HG02759 (cell line): Measurements from ENCODE around the gene GZMM.

Source experiments
- ATAC-seq: cut with Tn5 transposase; IDR thresholded peaks from one replicate; pipeline ENCODE4 v1.9.1; 2021; ENCODE audit warnings: mild to moderate bottlenecking, moderate library complexity; ENCODE audit not compliant: unreplicated experiment

The GZMM gene

GRCh38 chr19:533364-534058 is 10.3 kb upstream of the GZMM start:
- ATAC-seq = no peak

DNA sequence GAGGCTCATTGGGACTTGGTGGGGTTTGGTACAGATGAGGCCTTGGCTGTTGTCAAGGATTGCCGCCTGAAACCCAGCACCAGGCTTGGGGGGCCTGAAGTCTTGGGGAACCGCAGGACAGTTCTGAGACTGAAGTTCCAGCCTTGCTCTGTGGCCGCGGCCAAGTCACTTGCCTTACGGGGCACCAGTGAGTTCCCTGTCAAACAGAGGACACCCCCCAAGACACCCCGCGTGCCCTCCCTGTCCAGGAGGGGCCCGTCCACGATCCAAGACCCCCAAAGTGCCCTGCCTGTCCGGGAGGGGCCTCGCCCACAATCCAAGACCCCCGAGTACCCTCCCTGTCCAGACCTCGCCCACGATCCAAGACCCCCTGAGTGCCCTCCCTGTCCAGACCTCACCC is 9.8 kb upstream of the GZMM start:
- ATAC-seq = no peak

DNA sequence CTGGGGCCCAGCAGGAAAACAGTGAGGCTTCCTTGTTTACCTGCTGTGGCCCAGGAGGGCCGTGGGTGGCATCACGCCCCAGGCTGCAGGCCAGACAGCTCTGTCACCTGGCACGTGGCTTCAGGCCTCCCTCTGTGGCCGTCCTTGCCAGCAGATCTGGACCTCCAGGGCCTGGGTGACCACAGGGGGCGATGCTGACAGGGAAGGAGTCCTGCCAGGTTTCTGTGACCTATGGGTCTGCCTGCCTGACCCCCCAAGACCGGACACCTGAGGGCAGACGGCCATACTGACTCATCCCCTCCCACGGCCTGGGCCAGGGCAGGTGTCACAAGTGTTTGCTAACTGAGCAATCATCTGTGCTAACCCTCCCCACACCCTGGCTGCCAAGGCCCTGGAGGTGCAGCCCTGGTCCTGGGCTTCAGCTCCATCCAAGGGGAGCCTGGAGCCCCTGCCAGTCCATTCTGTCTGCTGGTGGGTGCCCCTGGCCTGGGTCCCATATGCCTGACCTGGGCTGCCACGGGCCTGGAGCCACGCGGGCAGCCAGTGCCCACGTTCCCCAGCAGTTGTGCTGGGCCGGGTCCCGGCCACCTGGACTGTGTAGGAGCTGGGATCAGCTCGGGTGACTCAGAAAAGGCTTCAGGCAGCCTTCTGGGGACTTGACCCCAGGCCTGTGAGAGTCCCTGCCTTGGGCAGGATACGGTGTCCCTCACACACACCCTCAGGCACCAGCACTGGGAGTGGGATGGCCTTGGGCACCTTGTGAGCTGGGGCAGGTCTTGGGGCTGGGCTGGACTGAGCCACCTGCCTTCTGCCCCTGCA is 8.6 kb upstream of the GZMM start:
- ATAC-seq = no peak

DNA sequence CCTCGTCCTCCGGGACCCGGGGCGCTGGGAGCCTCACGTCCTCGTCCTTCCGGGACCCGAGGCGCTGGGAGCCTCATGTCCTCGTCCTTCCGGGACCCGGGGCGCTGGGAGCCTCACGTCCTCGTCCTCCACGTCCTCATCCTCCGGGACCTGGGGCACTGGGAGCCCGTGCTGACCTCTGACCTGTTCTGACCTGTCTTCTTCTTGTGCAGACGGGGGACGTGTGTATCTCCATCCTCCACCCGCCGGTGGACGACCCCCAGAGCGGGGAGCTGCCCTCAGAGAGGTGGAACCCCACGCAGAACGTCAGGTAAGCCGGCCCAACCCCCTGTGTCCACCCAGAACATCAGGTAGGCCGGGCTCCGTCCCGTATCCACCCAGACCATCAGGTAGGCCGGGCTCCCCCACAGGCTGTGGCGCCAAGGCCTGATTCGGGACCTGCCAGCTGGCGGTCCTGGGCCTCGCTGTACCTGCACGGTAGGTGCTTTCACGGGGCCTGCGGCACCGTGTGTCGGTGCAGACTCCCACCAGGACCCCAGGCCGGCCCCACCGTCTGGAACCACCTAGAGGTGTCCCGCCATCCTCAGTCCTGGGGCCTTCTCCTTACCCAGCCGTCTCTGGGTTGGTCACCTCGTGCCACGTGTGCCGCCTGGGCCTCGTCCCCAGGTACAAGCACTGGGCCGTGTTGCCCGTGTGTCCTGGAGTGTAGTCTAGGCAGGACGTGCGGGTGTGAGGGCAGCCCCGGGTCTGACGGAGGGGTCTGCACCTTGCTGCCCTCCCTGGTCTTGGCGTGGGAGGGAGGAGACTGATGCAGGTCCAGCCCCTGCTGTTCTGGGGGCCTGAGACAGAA is 7.6 kb upstream of the GZMM start:
- no peak for ATAC-seq

DNA sequence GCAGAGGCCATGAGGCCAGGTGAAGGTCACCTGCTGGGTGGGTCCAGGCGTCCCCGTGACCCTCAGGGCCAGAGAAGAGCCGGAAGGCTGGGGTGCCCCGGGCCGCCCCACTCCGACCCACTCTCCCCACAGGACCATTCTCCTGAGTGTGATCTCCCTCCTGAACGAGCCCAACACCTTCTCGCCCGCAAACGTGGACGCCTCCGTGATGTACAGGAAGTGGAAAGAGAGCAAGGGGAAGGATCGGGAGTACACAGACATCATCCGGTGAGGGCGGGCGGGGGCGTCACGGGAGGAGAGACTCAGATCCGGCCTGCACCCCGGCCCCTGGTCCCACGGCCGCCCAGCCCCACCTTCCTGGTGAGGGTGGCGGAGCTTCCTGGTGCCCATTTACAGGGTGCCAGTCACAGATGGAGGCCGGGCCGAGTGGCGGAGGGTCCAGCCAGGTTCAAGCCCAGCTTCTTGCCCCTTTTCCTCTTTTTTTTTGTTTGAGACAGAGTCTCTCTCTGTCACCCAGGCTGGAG is 6.9 kb upstream of the GZMM start:
- ATAC-seq = no peak

- ATAC-seq = no peak
These were observed 5.0 kb upstream of the GZMM start for GRCh38 chr19:538641-539428.

GRCh38 chr19:539429-540030 is 4.3 kb upstream of the GZMM start:
- no peak for ATAC-seq

DNA sequence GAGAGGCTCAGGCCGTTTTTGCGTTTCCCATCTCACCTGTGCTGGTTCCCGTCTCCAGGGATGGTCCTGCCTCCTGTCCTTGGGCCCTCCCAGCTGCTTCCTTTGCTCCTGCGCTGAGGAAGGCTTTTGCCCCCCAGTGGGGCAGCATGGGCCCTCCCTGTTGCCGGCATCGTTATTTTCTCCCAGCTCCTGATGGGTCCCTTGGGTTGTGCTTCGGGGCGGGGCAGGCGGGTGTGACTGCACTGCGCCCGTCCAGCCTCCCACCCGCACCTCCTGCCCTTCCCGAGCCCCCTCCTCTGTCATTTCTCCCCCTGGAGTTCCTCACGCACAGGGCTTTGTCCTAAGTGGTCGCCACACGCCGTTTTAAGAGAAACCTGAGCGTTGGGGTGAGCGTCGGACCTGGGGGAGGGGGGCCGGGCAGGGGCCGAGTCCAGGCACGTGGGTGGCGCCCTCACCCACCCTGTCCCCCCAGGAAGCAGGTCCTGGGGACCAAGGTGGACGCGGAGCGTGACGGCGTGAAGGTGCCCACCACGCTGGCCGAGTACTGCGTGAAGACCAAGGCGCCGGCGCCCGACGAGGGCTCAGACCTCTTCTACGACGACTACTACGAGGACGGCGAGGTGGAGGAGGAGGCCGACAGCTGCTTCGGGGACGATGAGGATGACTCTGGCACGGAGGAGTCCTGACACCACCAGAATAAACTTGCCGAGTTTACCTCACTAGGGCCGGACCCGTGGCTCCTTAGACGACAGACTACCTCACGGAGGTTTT is 2.8 kb upstream of the GZMM start:
- ATAC-seq = no peak

DNA sequence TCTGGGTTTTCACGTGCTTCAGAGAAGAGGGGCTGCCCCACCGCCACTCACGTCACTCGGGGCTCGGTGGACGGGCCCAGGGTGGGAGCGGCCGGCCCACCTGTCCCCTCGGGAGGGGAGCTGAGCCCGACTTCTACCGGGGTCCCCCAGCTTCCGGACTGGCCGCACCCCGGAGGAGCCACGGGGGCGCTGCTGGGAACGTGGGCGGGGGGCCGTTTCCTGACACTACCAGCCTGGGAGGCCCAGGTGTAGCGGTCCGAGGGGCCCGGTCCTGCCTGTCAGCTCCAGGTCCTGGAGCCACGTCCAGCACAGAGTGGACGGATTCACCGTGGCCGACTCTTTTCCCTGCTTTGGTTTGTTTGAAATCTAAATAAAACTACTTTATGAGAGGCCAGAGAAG is 2.2 kb upstream of the GZMM start:
- ATAC-seq = no peak

DNA sequence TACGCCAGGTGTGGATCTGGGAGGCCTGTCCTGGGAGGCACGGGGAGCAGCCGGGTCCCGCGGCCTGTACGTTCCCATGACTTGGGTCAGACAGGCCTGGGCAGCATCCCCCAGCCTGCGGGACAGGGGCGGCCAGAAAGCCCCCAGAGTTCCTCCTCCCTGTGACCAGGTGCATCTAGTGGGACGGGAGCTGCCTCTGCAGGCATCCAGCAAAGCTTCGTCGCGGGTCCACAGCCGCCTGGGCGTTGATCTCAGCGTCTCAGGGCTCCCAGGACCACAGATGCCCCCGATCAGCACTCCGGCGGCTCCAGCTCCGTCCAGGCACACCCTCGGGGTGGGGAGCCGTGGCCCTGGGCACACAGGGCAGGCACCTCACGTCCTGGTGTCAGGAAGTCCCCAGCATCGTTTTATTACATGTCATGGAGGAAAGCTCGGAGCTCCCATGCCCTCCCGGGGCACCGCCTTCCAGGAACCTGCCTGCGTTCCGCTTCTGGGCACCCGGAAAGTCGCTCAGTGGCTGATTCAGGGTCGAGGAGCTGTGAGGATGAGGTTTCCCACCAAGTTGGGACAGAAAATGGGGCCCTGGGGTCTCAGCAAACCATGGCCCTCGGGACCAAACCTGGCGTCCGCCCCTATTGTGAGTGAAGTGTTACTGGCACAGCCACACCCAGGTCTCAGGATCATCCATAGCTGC is 1.5 kb upstream of the GZMM start:
- ATAC-seq = no peak

GRCh38 chr19:547117-547516 is 3.3 kb downstream of the GZMM start:
- ATAC-seq = no peak

DNA sequence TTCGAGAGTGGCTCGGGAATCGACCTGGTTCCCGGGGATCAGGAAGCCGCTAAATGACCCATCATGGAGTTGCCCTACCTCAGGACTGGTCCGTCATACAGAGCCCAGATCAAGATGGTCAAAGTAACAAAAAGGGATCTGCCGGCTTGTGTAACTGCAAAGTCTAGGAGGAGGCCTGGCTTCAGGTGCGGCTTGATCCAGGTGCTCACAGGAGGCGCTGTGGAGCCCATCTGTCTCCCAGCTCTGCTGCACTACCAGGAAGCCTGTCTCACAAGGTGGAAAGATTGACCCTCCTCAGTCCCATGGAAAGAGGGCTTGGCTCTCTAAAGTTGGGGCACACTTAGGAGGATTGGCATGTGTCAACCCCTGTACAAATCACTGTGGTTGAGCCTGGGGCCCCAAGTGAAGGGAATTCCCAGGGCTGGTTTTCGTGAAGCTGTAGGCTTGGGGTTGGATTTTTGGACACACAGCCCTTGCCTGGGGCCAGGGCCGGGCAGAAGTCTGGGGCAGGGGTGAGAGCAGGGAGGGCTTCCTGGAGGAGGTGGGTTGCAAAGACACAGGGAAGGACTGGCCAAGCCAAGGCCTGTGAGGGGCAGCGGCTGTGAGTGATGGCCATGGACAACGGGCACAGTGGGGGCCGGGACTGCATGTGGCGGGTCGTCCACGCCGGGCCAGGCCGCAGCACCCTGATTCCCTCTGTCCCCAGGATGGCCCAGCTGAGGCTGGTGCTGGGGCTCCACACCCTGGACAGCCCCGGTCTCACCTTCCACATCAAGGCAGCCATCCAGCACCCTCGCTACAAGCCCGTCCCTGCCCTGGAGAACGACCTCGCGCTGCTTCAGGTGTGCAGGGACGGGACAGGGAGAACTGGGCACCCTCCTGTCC is 4.2 kb downstream of the GZMM start:
- no peak for ATAC-seq

- no peak for ATAC-seq
These were observed 5.3 kb downstream of the GZMM start for GRCh38 chr19:548886-549830.

- no peak for ATAC-seq
These were observed 11.0 kb downstream of the GZMM start for GRCh38 chr19:554817-555216.

- no peak for ATAC-seq
These were observed 11.6 kb downstream of the GZMM start for GRCh38 chr19:555474-555808.

DNA sequence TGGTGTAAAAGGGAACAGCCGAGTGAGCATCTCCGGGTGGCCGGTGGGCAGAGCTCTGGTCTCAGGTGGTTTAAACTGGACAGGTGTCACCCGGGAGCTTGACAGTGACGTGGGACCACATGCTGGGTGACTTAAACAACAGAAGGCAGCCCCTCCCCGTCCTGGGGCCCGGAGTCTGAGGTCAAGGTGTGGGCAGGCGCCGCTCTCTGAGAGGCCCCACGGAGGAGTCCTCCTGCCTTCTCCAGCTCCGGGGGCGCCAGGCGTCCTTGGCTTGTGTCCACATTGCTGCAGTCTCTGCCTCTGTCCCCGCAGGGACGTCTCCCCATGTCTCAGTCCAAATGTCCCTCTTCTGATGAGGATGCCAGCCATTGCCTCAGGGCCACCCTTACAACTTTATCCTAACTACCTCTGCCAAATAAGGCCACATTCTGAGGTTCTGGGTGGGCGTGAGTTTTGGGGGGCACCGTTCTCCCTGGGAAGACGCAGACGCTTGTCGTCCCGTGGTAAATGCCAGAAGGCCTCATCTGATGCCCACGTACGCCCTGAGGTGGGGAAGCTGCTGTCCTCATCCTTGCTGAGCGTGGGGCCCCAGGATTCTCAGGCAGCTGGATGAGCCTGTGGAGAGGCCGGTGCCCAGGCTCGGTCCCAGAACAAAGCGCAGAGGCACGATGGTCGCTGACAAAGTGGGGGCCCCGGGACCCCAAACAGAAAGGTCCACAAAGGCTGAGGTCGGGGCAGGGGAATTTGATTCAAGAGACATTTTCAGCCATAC is 12.9 kb downstream of the GZMM start:
- no peak for ATAC-seq
